Measurements from ENCODE around the gene SHLD1. TPM values are rescaled to one million over a fixed set of nuclear protein-coding genes. Genes with fewer than 3 reads are reported as not detected.

SHLD1 gene
- polyA plus RNA-seq, 1 experiment = 4.1 TPM

DNA sequence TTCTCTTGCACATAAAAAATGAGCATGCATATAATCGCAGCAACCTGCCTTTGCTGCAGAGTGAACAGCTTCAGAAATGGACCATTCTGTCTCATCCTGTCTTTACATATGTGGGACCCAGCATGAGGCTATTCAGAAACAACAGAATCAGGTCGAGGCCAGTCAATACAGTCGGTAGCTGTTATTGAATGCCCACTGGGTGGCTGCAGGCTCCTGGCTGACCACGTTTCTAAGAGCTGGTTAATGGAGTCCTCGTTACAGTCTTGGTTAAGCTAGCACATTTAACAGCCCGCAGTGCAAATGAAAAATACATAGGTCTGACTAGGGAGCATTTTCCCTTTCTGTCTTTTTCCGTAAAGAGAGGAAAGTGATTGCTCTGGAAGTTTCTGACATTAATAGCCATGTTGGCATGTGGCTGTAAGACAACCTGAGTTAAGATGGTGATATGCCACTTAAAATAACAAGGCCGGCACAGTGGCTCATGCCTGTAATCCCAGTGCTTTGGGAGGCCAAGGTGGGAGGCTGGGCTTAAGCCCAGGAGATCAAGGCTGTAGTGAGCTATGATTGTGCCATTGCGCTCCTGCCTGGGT, 75.0 kb downstream of the SHLD1 start:
- Histone ChIP-seq H3K4me3 (ENCODE audit: low read depth, low read length) (no peak overlapping the region), H3K27ac (ENCODE audit: low read depth, low read length) (no peak overlapping the region), H3K9me3 (ENCODE audit: control insufficient read depth, insufficient read depth, low read length) (no peaks in the 10 kb centered on the region), H3K27me3 (ENCODE audit: control insufficient read depth, insufficient read depth, low read length) (no peaks in the 10 kb centered on the region)
- TF ChIP-seq, protein P1, sequence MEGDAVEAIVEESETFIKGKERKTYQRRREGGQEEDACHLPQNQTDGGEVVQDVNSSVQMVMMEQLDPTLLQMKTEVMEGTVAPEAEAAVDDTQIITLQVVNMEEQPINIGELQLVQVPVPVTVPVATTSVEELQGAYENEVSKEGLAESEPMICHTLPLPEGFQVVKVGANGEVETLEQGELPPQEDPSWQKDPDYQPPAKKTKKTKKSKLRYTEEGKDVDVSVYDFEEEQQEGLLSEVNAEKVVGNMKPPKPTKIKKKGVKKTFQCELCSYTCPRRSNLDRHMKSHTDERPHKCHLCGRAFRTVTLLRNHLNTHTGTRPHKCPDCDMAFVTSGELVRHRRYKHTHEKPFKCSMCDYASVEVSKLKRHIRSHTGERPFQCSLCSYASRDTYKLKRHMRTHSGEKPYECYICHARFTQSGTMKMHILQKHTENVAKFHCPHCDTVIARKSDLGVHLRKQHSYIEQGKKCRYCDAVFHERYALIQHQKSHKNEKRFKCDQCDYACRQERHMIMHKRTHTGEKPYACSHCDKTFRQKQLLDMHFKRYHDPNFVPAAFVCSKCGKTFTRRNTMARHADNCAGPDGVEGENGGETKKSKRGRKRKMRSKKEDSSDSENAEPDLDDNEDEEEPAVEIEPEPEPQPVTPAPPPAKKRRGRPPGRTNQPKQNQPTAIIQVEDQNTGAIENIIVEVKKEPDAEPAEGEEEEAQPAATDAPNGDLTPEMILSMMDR (IDR thresholded peaks at IDR 0.05; ENCODE audit: low read depth, low read length) = no peak
- ChIA-PET POLR2A (no interaction called here), CTCF (interaction anchor here (2.5 kb wide), 1 partner anchor 11 kb away, joined by 10 read pairs; no protein-coding TSS in a partner anchor)
- no peak for DNase-seq (ENCODE audit: low read depth, low spot score)

DNA sequence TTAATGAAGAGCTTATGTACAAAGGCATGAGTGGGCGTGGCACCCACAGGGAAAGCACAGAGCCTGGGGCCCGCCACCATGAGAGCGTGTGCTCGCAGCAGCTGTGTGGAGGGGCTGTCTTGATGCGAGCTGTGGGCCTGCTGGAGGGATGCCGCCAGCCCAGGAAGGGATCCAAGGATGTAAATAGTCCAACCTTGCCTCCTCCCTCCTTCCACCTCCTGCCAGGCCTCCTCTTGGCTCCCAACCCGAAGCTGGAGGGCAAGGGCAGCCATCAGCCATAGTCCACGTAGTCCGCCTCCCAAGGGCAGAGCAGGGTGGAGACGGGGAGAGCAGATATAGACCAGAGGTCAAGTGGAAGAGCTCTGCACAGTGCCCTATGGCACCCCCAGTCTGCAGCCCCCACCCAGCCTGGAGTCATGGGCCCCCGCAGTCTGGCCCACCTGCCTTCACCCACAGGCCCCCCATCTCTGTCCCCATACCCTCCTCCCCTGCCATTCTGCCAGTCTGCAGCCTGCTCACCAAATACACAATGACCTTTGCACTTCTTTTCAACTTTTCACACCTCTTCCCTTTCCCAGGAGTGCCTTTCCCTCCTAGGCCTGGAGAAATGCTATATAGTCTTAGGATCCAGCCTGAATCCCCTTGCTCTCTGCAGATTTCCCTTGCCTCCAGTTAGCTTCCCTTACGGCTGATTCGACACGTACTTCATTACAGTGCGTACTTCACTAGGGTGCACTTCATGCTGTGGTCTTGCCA, 77.1 kb downstream of the SHLD1 start:
- CTCF ChIA-PET = no interaction called here
- Histone ChIP-seq H3K4me3 (ENCODE audit: low read depth, low read length) (no peak overlapping the region), H3K9me3 (ENCODE audit: control insufficient read depth, insufficient read depth, low read length) (no peaks in the 10 kb centered on the region), H3K27me3 (ENCODE audit: control insufficient read depth, insufficient read depth, low read length) (no peaks in the 10 kb centered on the region), H3K27ac (ENCODE audit: low read depth, low read length) (no peak overlapping the region)
- TF ChIP-seq, protein P1 (IDR thresholded peaks at IDR 0.05; ENCODE audit: low read depth, low read length) = no peak
- POLR2A ChIA-PET = no interaction called here
- DNase-seq (ENCODE audit: low read depth, low spot score) = no peak

DNA sequence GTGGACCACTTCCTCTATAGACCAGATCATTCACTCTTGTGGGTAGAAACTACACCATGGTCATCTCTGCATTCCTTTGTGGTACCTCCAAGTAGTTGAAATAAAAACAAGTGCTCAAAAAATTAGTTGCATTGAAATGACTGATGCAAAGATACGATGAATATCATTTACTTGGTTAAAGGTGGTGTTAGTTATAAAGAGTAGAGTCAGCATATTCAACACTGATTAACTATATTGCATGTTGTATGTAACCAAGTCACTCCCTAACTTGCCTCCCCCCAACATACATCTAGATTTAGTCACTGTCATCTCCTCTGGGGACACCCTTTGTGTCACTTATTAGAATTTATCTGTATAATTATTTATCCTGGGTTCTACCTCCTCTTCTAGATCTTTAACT, 77.7 kb downstream of the SHLD1 start:
- H3K27ac ChIP-seq (ENCODE audit: low read depth, low read length) = no peak overlapping the region
- ChIA-PET POLR2A (no interaction called here), CTCF (no interaction called here)
- no peak for DNase-seq (ENCODE audit: low read depth, low spot score)
- TF ChIP-seq, protein P1 (IDR thresholded peaks at IDR 0.05; ENCODE audit: low read depth, low read length) = no peak
- no peak overlapping the region for H3K4me3 ChIP-seq (ENCODE audit: low read depth, low read length)
- no peaks in the 10 kb centered on the region for H3K9me3 ChIP-seq (ENCODE audit: control insufficient read depth, insufficient read depth, low read length)
- no peaks in the 10 kb centered on the region for H3K27me3 ChIP-seq (ENCODE audit: control insufficient read depth, insufficient read depth, low read length)

DNA sequence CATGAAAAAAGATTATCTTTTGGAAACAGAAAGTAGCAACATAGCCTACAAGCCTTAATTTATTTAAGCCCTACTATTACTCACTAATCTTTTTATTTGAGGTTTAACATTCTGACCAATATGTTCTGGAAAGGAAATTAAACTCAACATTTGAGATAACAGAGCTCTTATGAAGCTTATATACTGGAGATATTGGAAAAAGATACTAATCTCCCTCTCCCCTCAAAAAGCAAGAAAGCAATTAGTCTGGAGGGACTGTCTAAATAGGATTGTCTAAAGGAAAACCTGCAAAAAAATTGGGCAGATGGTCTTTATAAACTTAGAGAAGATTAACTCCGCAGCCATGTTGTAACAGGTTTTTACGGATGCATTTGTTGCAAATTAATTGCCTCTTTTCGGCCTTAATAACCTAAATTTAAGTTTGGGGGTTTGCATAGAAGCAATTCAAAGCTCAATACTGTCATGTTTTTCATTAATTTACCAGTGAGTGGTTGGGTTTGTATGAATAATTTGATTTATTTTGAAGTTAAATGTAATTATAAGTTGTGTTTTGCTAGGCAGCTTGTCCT, 79.1 kb downstream of the SHLD1 start:
- no peak overlapping the region for H3K4me3 ChIP-seq (ENCODE audit: low read depth, low read length)
- CTCF ChIA-PET = no interaction called here
- no peaks in the 10 kb centered on the region for H3K9me3 ChIP-seq (ENCODE audit: control insufficient read depth, insufficient read depth, low read length)
- TF ChIP-seq, protein P1 (IDR thresholded peaks at IDR 0.05; ENCODE audit: low read depth, low read length) = no peak
- no peak for DNase-seq (ENCODE audit: low read depth, low spot score)
- H3K27me3 ChIP-seq (ENCODE audit: control insufficient read depth, insufficient read depth, low read length) = no peaks in the 10 kb centered on the region
- POLR2A ChIA-PET = no interaction called here
- H3K27ac ChIP-seq (ENCODE audit: low read depth, low read length) = no peak overlapping the region

Data from AG04450 (cell line).